Suprapubic skin (tissue), 3 donors: ENCODE results near the gene RETREG2.

Experiments used
- CTCF ChIP-seq, 2 donors: fragments of 200-600 bp in 1 of 2; fragments of 450-650 bp in 1 of 2; sonication (generic) in 1 of 2; IDR thresholded peaks; one replicate each; pipeline ENCODE4 v1.5.1; 2016 to 2019; ENCODE audit warnings: antibody characterized with exemption in 2 of 2, mild to moderate bottlenecking in 1 of 2, moderate library complexity in 1 of 2
- POLR2A ChIP-seq, 2 donors: fragments of 450-650 bp; IDR thresholded peaks; one replicate each; pipeline ENCODE4 v1.6.1; 2017; ENCODE audit warnings: antibody characterized with exemption in 2 of 2, mild to moderate bottlenecking in 2 of 2, moderate library complexity in 2 of 2

GRCh38 chr2:219133976-219134375, 44.1 kb upstream of the RETREG2 start:
- TF ChIP-seq POLR2A (IDR thresholded peaks at IDR 0.05), result no peak
- no peak for TF ChIP-seq CTCF (IDR thresholded peaks at IDR 0.05)
